TTC549 (cell line): Measurements from ENCODE around the gene CLDN15.
"Not testable (repeated sequence)": the region's sequence is repeated elsewhere in the genome, so short reads cannot be mapped to it uniquely, and the experiment has no call there.

Experiments used
- FAIRE-seq: peaks from 2 replicates; lab custom pipeline; 2012; peaks lifted over from hg19 to GRCh38; lab: Jason Lieb, UNC

CLDN15 gene, protein sequence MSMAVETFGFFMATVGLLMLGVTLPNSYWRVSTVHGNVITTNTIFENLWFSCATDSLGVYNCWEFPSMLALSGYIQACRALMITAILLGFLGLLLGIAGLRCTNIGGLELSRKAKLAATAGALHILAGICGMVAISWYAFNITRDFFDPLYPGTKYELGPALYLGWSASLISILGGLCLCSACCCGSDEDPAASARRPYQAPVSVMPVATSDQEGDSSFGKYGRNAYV

GRCh38 chr7:101237206-101238067 is at the start of gene CLDN15:
Gene CLDN15, minus strand, starts transcription at chr7:101237802. Its CDS starts 221 bp downstream, at chr7:101237581.
- FAIRE-seq = no peak

DNA sequence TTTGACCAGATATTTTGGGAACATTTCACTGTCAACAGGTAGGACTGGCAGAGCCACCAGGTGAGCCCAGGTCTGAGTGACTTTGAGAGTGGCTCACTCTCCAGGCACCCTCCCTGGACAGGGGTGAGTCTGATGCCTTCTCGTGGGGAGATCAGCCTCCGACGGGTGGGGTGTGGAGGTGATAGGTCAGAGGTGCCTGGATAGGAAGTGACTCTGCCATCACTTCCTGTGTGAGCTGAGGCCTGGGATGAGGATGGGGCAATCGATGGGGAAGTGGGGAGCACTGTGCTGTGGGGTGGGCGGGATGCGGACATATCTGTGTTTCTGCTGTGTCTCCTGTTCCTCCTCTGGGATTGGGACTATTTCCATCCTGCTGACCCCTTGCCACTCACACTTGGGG is 49.4 kb upstream of the CLDN15 start:
- FAIRE-seq = no peak

GRCh38 chr7:101285880-101286279 is 48.3 kb upstream of the CLDN15 start:
- FAIRE-seq = not testable (repeated sequence)

- FAIRE-seq = no peak
Observed at GRCh38 chr7:101285171-101285570, 47.6 kb upstream of the CLDN15 start.

DNA sequence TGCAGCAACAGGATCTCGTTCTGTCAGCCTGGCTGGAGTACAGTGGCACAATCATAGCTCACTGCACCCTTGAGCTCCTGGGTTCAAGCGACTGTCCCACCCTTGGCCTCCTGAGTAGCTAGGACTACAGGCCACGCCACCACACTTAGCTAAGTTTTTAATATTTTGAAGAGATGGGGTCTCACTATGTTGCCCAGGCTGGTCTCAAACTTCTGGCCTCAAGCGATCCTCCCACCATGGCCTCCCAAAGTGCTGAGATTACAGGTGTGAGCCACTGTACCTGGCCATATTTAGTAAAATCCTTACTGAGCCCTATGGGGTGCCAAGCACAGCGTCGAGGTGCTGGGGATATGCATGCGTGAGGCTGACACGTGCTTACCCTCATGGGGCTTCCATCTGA is 43.3 kb upstream of the CLDN15 start:
- not testable (repeated sequence) for FAIRE-seq

GRCh38 chr7:101278461-101279292 is 41.1 kb upstream of the CLDN15 start:
- no peak for FAIRE-seq

GRCh38 chr7:101277155-101277554 is 39.6 kb upstream of the CLDN15 start:
- FAIRE-seq = no peak

DNA sequence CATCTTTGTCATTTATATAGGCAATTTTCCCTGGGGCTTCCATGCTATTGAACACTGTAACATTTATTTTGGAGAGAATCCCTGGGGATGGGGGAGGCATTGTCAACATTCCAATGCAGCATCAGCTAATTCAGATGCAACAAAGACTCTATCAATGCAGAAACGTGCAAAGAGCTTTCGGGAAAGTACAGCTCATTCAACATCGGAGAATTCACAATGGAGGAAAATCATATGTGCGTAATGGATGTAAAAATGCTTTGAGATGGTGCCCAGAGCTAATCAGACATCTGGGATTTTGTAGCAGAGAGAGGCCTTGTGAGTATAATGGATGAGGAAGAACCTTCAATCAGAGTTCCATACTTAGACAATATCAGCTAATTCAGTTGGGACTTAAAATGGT is 35.6 kb upstream of the CLDN15 start:
- FAIRE-seq = no peak

GRCh38 chr7:101271021-101271420 is 33.4 kb upstream of the CLDN15 start:
- no peak for FAIRE-seq

- FAIRE-seq = no peak
Observed at GRCh38 chr7:101269664-101270063, 32.1 kb upstream of the CLDN15 start.

- FAIRE-seq = no peak
Observed at GRCh38 chr7:101265622-101266516, 28.3 kb upstream of the CLDN15 start.

- FAIRE-seq = not testable (repeated sequence)
Observed at GRCh38 chr7:101264102-101264706, 26.6 kb upstream of the CLDN15 start.

- no peak for FAIRE-seq
Observed at GRCh38 chr7:101258243-101258731, 20.7 kb upstream of the CLDN15 start.

GRCh38 chr7:101255796-101256195 is 18.2 kb upstream of the CLDN15 start:
- FAIRE-seq = no peak

DNA sequence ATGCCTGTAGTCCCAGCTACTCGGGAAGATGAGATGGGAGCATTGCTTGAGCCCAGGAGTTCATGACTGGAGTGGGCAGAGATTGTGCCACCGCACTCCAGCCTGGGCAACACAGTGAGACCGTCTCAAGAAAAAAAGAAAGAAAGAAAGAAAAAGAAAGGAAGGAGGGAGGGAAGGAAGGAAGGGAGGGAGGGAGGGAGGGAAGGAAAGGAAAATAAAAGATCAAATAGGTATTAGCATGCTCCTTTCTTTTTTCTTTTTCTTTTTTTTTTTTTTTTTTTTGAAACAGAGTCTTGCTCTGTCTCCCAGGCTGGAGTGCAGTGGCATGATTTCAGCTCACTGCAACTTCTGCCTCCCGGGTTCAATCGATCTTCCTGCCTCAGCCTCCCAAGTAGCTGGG is 15.6 kb upstream of the CLDN15 start:
- FAIRE-seq = not testable (repeated sequence)

- FAIRE-seq = peak; percentile 88
Observed at GRCh38 chr7:101251871-101252659, 14.5 kb upstream of the CLDN15 start.

- no peak for FAIRE-seq
Observed at GRCh38 chr7:101250324-101250723, 12.7 kb upstream of the CLDN15 start.

GRCh38 chr7:101248276-101248675 is 10.7 kb upstream of the CLDN15 start:
- FAIRE-seq = no peak

DNA sequence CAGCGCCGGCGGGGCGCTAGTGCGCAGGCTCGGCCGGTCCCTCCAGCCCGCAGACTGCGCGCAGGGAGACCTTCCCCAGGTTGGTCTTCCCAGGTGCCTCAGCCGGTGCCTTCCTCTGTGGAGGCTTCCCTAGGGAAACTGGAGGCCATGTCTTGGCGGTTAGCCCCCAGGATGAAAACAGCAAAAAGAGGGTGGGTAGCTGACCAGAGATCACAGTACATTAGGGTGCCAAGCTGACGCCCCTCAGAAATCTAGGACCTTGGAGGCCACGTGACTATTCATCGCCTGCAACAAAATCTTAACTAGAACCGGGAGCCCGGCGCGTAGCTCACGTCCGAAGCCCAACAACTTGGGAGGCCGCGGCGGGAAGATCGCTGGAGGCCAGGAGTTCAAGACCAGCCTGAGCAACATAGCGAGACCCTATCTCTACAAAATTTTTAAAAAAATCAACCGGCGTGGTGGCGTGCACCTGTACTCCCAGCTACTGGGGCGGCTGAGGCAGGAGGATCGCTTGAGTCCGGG is 7.6 kb upstream of the CLDN15 start:
- no peak for FAIRE-seq
